Natural killer cell treated with Interleukin-12 subunit alpha and Interleukin-12 subunit beta and Interleukin-15 and Interleukin-18, amount 100 ng/mL, for 72 hours (primary cell): ENCODE data around the gene GNAO1. TPM values are rescaled to one million over a fixed set of nuclear protein-coding genes. Genes with fewer than 3 reads are reported as not detected.

Experiments
- ATAC-seq, 2 donors: fragments of 150-1000 bp; cut with Tn5 transposase in 1 of 2; sonication (Bioruptor Pico), chemical (Tn5 transposase) in 1 of 2; 2 replicates each; pipeline ENCODE4 v1.10.0; 2021
- DNase-seq: peaks from one replicate; pipeline ENCODE4 v3.0.0; 2022; ENCODE audit warnings: low spot score
- H3K27ac Mint-ChIP-seq, 2 donors: 1 replicate in 1 of 2; 2 replicates in 1 of 2; pipeline ENCODE4 v1.8.0; 2022; ENCODE audit warnings: mixed read lengths in 2 of 2, mild to moderate bottlenecking in 1 of 2, moderate library complexity in 1 of 2
- H3K27me3 Mint-ChIP-seq, 2 donors: 1 replicate in 1 of 2; 2 replicates in 1 of 2; pipeline ENCODE4 v1.8.0; 2022; ENCODE audit warnings: mixed read lengths in 2 of 2
- H3K36me3 Mint-ChIP-seq: one replicate; pipeline ENCODE4 v1.8.0; 2022; ENCODE audit warnings: mixed read lengths
- H3K4me1 Mint-ChIP-seq, 2 donors: 1 replicate in 1 of 2; 2 replicates in 1 of 2; pipeline ENCODE4 v1.8.0; 2022; ENCODE audit warnings: low read depth in 2 of 2, mixed read lengths in 2 of 2, mild to moderate bottlenecking in 1 of 2
- H3K4me3 Mint-ChIP-seq: one replicate; pipeline ENCODE4 v1.8.0; 2022; ENCODE audit warnings: mixed read lengths
- H3K9me3 Mint-ChIP-seq: 2 replicates; pipeline ENCODE4 v1.8.0; 2022; ENCODE audit warnings: mixed read lengths
- total RNA-seq, 2 donors: library from RNA; stranded (reverse); gene quantifications; one replicate each; pipeline ENCODE4 v1.2.3, GENCODE V29; 2022

Gene GNAO1
- total RNA-seq, 2 donors from 2014 or later: 1.6 TPM; not detected in 1

DNA sequence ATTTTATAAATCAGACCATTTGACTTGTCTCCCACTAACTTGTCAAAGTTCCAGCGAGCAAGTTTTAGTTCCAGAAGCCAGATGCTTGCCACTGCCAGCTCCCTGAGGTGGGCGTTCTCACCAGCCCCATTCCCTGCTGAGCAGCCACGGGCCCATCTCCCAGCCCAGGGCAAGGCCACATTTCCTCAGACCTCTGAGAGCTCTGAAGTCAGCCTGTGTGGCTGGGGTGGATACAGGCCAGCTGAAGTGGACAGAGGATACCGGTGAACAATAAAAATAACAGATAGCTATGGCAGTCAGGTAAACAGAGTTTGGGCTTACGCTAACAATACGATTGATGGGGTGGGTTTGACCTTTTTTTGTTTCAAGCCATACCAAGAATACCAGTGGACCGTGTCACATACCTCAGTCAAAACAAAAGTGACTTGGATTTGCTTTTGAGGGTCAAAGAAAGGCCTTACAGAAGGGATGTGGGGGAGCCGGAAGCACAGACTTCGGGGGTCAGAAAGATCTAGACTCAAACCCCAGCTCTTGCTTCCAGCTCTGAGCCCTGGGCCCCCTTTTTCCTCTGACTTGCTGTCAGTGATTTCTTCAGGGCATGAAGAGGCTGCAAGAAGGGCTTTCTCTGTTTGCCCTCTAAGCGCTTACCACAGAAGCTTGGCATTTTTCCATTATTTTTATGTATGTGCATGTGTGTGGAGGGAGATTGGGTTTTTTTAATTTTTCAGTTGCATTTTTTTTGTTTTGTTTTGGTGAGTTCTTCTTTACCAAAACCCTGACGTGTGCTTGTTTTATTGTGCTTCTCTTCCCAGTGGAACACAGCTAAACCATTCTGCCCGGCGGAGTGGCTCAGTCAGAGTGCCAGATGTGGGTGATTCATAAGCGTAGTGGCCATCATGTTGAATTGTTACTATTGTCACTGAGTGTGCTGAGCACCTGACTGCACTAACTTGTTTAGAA is 109.9 kb downstream of the GNAO1 start:
- ATAC-seq (no peak), DNase-seq (no peak)
- H3K27ac Mint-ChIP-seq: no peak overlapping the region
- no peaks in the 10 kb centered on the region for H3K27me3 Mint-ChIP-seq
- H3K9me3 Mint-ChIP-seq: no peaks in the 10 kb centered on the region
- H3K4me3 Mint-ChIP-seq: no peak overlapping the region
- H3K36me3 Mint-ChIP-seq: no peaks in the 10 kb centered on the region
- H3K4me1 Mint-ChIP-seq: no peaks in the 10 kb centered on the region

DNA sequence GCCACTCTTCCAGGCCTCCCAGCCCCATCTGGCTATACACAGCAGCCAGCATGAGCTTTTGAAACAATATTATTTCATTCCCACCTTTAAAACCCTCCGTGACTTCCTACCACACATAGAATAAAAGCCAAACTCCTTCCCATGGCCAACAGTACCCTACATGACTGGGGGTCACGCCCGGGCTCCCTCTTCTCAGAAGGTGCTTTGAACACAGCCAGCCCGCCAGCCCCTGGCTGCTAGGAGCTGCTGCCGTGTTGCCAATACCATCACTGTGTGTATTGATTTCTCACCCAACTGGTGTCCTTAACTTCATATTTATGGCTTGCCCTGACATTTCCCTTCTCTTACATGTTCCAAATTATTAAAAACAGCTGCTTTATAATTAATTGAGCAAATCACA is 111.2 kb downstream of the GNAO1 start:
- Mint-ChIP-seq H3K9me3 (no peaks in the 10 kb centered on the region), H3K4me1 (no peaks in the 10 kb centered on the region), H3K27ac (peak overlapping the region in 1 of 2 donors; percentile 23), H3K4me3 (no peak overlapping the region), H3K27me3 (peaks cover 0 to 1% of the 10 kb centered on the region in 2 donors), H3K36me3 (no peaks in the 10 kb centered on the region)
- DNase-seq: no peak
- ATAC-seq: no peak

DNA sequence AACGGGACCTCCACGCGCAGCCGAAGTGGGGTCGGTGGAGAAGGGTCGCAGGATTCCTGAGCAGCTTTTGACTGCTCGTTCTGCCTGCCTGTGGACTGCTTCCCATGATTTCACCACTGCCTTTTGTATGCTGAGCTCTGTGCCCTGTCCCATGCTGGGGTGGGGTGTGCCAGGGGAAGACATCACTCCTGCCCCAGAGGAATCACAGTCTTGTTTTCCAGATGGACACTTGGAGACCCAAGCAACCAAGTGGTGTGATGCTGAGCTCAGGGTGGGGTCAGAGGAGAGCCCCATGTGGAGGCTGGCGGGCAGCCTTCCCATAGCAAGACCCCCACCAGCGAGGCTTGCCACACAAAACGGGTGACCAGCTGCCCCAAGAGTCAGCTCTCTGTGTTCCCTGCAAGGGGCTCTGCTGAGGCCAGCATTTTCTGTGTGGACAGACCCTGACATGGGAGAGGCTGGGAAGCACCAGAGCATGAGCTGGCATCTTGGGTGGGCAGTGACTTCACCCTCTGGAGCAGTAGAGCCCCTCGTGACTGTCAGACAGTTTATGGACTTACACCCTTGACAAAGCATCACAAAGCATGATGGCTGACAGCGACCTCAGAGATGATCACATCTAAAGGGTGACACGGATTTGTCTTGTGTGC is 111.9 kb downstream of the GNAO1 start:
- Mint-ChIP-seq H3K27ac (no peak overlapping the region), H3K9me3 (no peaks in the 10 kb centered on the region), H3K4me1 (no peaks in the 10 kb centered on the region), H3K4me3 (no peak overlapping the region), H3K36me3 (no peaks in the 10 kb centered on the region), H3K27me3 (peaks cover 0 to 4% of the 10 kb centered on the region in 2 donors)
- ATAC-seq: no peak
- no peak for DNase-seq

DNA sequence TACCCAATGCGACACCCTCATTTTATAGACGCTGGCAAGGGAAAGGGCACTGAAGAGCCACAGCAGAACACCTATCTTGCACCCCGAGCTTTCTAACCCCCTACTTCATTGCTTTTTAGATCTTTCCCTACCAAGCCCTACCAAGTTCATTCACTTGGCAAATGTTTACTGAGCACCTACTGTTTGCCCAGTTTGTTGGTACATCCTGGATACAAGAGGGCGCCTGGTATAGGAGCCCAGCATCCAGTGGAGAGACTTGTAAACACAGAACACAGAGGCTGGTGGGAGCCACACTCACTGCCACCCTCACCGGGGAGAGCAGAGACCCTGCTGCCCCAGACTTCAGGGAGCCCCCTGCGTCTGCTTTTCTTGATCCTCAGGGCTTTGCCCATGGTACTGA is 112.6 kb downstream of the GNAO1 start:
- Mint-ChIP-seq H3K27ac (no peak overlapping the region), H3K9me3 (no peaks in the 10 kb centered on the region), H3K4me3 (no peak overlapping the region), H3K4me1 (no peaks in the 10 kb centered on the region), H3K36me3 (no peaks in the 10 kb centered on the region), H3K27me3 (peaks cover 0 to 6% of the 10 kb centered on the region in 2 donors)
- no peak for DNase-seq
- ATAC-seq: no peak

DNA sequence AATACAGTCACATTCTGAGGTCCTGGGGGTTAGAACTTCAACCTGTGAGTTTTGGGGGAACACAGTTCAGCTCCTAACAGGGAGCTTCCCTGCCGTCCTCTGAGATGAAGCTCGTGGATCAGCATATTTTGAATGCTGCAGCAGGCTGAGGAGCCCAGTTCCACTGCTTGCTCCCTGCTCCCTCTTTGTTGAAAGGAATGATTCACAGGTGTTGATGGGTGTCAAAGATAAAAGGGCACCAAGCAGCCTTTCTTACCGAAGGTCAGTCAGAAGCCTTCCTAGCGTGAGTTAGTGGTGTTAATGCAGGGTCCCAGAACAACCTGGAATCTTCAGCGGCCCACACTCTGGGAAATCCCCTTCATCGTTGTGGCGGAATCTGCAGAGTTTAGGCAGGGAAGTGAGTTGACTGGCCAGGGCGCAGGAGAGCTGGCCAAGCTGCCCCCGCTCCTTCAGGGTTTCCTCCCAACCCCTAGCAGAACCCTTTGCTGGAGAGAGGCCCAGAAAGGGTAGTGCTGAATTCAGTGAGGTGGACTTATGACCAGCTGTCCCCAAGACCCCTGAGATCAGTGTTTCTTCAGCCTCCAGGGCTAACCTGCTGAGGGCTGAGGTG is 114.8 kb downstream of the GNAO1 start:
- Mint-ChIP-seq H3K4me3 (no peak overlapping the region), H3K4me1 (no peaks in the 10 kb centered on the region), H3K27ac (no peak overlapping the region), H3K27me3 (peaks cover 0 to 6% of the 10 kb centered on the region in 2 donors), H3K36me3 (no peaks in the 10 kb centered on the region), H3K9me3 (no peaks in the 10 kb centered on the region)
- ATAC-seq (no peak), DNase-seq (no peak)

DNA sequence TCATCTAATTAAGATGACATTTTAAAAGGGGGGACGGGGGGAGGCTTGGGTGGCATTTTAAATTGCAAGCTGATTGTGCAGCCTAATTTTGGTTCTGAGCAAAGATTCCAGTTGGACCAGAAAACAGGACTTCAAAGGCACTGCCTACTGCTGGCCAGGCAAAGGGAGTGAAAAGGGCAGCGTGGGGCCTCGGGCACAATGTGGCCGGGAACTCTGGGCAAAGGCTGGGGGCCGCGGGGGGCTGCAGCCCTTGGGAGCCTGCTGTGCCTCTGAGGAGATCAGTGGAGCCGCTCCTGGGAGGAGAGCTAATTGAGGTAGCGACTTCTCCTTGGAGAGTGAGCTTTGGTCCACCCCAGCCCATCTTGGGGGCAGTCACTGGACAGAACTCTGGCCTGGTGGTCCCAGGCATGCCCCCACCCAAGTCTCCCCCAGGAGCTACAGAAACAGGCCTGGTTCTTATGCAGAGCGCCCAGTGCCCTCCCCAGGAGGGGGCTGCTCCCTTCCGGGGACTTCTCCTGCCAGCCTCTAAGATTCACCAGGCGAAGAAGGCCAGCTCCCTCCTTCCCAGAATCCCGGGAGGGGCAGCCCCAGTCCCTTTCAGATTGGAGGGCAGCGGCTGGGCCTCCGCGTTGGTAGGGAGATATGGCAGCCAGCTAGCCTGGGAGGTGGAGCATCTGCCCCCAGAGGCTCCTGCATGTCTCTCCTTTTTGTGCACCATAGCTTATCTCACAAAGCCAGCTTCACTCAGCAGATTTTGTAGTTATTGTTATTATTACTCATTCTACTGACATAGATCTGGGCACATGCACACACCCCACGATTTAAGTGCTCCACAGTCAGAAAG is 115.6 kb downstream of the GNAO1 start:
- DNase-seq (no peak), ATAC-seq (no peak)
- no peaks in the 10 kb centered on the region for H3K36me3 Mint-ChIP-seq
- H3K27me3 Mint-ChIP-seq: peaks cover 0 to 6% of the 10 kb centered on the region in 2 donors
- H3K27ac Mint-ChIP-seq: no peak overlapping the region
- no peaks in the 10 kb centered on the region for H3K9me3 Mint-ChIP-seq
- no peaks in the 10 kb centered on the region for H3K4me1 Mint-ChIP-seq
- no peak overlapping the region for H3K4me3 Mint-ChIP-seq

DNA sequence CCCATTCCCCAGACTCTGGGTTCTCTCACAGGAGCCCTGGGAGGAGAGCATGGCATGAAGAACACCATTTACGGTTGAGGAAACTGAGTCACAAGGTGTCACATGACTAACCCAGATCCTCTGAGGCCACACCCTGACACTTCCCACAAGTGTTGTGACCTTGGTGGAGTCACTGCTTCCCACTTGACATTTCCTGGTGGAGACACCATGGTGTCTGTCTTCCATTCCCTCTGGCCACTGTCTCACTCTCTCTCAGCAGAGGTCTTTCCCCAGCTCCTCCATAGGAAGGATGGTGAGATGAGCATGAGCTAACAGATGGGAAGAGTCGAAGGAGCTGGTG is 116.2 kb downstream of the GNAO1 start:
- no peak for DNase-seq

DNA sequence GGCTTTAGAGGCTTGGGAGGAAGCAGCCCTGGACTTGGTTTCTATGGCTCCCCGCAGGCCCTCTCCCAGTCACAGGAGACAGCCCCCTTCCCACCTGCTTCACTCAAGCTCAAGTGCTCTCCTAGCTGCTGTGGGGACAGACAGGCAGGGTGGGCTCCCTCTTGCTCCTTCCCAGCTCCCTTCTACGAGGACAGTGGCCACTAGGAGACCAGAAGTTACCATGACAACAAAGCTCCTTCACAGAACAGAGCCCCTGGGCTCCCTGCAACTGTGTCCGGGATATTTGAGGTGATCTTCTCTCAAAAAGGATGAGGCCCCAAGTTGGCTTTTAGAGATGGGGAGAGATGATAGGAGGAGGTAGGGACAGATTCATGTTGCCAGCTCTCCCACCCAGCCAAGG is 117.7 kb downstream of the GNAO1 start:
- Mint-ChIP-seq H3K27ac (no peak overlapping the region), H3K9me3 (no peaks in the 10 kb centered on the region), H3K4me1 (no peaks in the 10 kb centered on the region), H3K27me3 (peaks cover 0 to 6% of the 10 kb centered on the region in 2 donors), H3K4me3 (no peak overlapping the region), H3K36me3 (no peaks in the 10 kb centered on the region)
- DNase-seq: no peak
- no peak for ATAC-seq

More for the DNA sequence above, 116.2 kb downstream of the GNAO1 start:
- Mint-ChIP-seq H3K27me3 (peaks cover 0 to 6% of the 10 kb centered on the region in 2 donors), H3K36me3 (no peaks in the 10 kb centered on the region), H3K4me1 (no peaks in the 10 kb centered on the region), H3K9me3 (no peaks in the 10 kb centered on the region), H3K27ac (no peak overlapping the region), H3K4me3 (no peak overlapping the region)
- no peak for ATAC-seq

DNA sequence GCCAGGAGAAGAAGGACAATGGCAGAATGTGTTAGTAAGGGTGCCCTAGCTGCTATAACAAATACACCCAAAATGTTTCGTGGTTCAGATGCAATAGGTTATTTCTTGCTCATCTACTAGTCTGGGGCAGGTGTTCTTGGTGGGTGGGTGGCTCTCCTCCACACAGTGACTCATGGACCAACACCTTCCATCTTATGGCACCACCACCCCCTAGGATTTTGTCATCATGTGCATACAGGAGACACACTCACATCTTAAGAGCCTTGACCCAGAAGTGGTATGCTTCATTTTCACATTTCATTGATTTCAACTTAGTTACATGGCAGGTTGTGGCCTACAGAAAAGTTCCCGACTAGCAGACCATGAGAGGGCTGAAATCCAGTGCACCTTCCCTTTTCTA is 119.4 kb downstream of the GNAO1 start:
- no peak for ATAC-seq

DNA sequence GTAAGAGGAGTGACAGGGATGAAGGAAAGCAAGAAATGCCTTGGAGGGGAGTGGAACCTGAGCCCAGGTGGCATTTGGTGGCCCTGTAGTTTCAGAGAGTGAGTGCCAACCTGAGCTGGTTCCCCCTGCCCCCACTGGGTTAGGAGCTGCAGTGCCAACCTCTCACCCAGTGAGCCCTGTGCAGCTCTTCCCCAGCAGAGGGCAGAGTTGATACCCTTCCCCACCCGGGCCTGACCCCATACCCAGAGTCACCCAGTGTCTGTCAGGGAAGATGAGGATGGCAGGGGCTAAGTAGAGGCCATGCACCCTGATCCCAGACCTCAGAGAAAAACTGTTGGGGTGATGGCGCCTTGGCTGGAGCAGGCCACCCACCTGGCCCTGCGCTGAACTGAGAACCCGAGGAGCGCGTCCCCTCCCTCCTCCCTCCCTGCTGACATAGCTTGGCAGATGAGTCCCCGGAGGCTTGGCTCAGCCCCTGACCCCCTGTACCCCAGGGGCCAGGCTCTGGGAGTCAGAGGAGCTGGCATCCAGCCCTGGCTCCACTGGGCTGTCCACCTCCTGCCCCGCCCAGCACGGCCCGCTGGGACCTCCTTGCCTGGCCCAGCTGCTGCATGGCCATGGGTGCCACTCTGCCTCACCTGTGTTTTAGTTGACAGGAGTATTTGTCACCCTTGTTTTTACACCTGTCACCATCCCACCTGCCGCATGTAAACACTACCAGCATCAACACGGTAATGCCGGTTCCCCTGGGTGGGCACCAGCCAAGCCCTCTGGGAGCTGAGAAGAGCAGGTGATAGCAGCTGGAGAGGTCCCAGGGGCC is 120.1 kb downstream of the GNAO1 start:
- H3K4me3 Mint-ChIP-seq: no peak overlapping the region

More for the DNA sequence above, 119.4 kb downstream of the GNAO1 start:
- H3K36me3 Mint-ChIP-seq: no peaks in the 10 kb centered on the region
- peaks cover 0 to 6% of the 10 kb centered on the region in 2 donors for H3K27me3 Mint-ChIP-seq
- no peak overlapping the region for H3K27ac Mint-ChIP-seq
- H3K4me3 Mint-ChIP-seq: no peak overlapping the region
- H3K9me3 Mint-ChIP-seq: no peaks in the 10 kb centered on the region
- no peak for DNase-seq
- no peaks in the 10 kb centered on the region for H3K4me1 Mint-ChIP-seq

DNA sequence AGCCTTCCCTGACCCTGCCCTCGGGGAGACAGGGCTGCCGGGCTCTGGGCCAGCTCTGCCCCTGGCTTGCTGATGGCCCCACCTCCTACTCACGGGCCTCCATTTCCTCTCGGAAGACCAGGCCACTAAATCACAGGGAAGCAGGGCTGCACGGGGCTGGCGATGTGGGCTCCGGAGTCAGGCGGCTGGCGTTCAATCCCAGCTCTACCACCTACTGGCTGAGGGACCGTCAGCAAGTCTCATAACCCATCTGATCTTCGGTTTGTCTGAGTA is 120.7 kb downstream of the GNAO1 start:
- Mint-ChIP-seq H3K4me1 (no peaks in the 10 kb centered on the region), H3K4me3 (no peak overlapping the region), H3K27me3 (peaks cover under 1 to 6% of the 10 kb centered on the region in 2 donors), H3K36me3 (no peaks in the 10 kb centered on the region), H3K27ac (no peak overlapping the region), H3K9me3 (no peaks in the 10 kb centered on the region)
- no peak for DNase-seq
- ATAC-seq: no peak

More for the DNA sequence above, 120.1 kb downstream of the GNAO1 start:
- no peak overlapping the region for H3K27ac Mint-ChIP-seq
- peaks cover 0 to 6% of the 10 kb centered on the region in 2 donors for H3K27me3 Mint-ChIP-seq
- H3K36me3 Mint-ChIP-seq: no peaks in the 10 kb centered on the region
- ATAC-seq (peak in 1 of 2 donors; percentile 47), DNase-seq (no peak)
- H3K9me3 Mint-ChIP-seq: no peaks in the 10 kb centered on the region
- H3K4me1 Mint-ChIP-seq: no peaks in the 10 kb centered on the region

DNA sequence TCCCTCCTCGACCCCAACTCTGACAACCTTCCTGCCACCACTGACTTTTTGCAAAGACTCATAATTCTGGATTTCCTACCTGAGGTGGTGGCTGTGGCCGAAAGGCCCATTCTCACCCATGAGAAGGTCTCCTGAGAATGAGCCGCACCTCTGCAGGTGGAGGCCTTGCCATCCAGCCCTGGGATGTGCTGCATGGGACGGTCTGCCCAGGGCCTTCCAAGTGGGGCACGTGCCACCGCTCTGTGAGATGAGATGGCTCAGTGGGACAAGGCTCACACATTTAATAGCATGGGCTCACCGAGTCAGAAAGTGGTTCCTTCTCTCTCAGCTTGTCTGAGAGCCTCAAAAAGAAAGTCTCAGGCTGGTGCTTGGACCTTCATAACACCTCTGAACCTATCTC is 121.3 kb downstream of the GNAO1 start:
- Mint-ChIP-seq H3K4me1 (no peaks in the 10 kb centered on the region), H3K27me3 (peaks cover 6 to 9% of the 10 kb centered on the region in 2 donors), H3K9me3 (no peaks in the 10 kb centered on the region), H3K27ac (no peak overlapping the region), H3K4me3 (no peak overlapping the region), H3K36me3 (no peaks in the 10 kb centered on the region)
- DNase-seq (no peak), ATAC-seq (no peak)
